Measurements from ENCODE around the gene KIAA0408. TPM values are rescaled to one million over a fixed set of nuclear protein-coding genes. Genes with fewer than 3 reads are reported as not detected.

The KIAA0408 gene
- total RNA-seq, 1 experiment from 2014 or later: not detected

- no peaks in the 10 kb centered on the region for H3K27me3 ChIP-seq (ENCODE audit: insufficient read depth, low read depth)
- H2AFZ ChIP-seq: no peak overlapping the region; the same call in 1 of the 2 replicates
- H3K9me2 ChIP-seq (ENCODE audit: insufficient read depth): no peaks in the 10 kb centered on the region; the same call in 1 of the 2 replicates
- no peak overlapping the region for H3K4me3 ChIP-seq
- CTCF ChIA-PET: no interaction called here
- no peak overlapping the region for H3K27ac ChIP-seq
- no peaks in the 10 kb centered on the region for H3K9me3 ChIP-seq (ENCODE audit: insufficient read depth, low read depth)
- DNase-seq: no peak
- no peak overlapping the region for H3K4me2 ChIP-seq
- H3K36me3 ChIP-seq (ENCODE audit: low read depth): no peaks in the 10 kb centered on the region
- no TSS peak for BruUV-seq (replicated peaks)
- no peaks in the 10 kb centered on the region for H3F3A ChIP-seq (ENCODE audit: insufficient read depth, low read depth)
- intact Hi-C loops (cut with micrococcal nuclease; ENCODE audit: unreplicated experiment): no loop called here
- H4K20me1 ChIP-seq (ENCODE audit: insufficient read depth): no peaks in the 10 kb centered on the region
- POLR2A ChIA-PET (ENCODE audit: unreplicated experiment): no interaction called here
- H3K79me2 ChIP-seq (ENCODE audit: low read depth): no peaks in the 10 kb centered on the region
- H3K4me1 ChIP-seq (replicated peaks; ENCODE audit: insufficient read depth): no peaks in the 10 kb centered on the region
- TF ChIP-seq CTCF (conservative IDR thresholded peaks at IDR 0.05): no peak
- no peak for TF ChIP-seq EZH2 (IDR thresholded peaks at IDR 0.05; ENCODE audit: low read depth)
These were observed 17.3 kb downstream of the KIAA0408 start for GRCh38 chr6:127441881-127442280.

DNA sequence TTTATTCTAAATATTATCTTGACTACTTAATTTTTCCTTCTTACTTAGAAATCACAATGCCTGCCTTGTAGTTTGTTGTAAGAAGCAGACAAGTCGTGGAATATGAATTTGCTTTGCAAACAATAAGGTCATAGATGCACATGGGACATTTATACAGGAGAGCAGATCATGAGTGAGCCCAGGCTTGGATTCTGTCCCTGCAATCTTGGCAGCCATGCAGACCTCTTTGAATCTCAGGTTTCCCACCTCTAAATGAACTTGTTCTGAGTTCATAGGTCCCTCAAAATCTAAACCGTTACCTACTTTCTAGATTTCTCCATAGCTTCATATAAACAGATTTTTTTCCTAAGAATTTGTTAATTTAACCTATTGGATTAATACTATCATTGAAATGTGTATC is 19.5 kb downstream of the KIAA0408 start:
- TF ChIP-seq EZH2 (IDR thresholded peaks at IDR 0.05; ENCODE audit: low read depth): no peak
- TF ChIP-seq CTCF (conservative IDR thresholded peaks at IDR 0.05): no peak
- Histone ChIP-seq H3K9me2 (ENCODE audit: insufficient read depth) (no peaks in the 10 kb centered on the region; the same call in 1 of the 2 replicates), H3K79me2 (ENCODE audit: low read depth) (no peaks in the 10 kb centered on the region), H3K9me3 (ENCODE audit: insufficient read depth, low read depth) (no peaks in the 10 kb centered on the region), H3F3A (ENCODE audit: insufficient read depth, low read depth) (no peaks in the 10 kb centered on the region), H3K27me3 (ENCODE audit: insufficient read depth, low read depth) (no peaks in the 10 kb centered on the region), H3K4me1 (replicated peaks; ENCODE audit: insufficient read depth) (no peaks in the 10 kb centered on the region), H3K4me3 (no peak overlapping the region), H2AFZ (no peak overlapping the region), H3K36me3 (ENCODE audit: low read depth) (no peaks in the 10 kb centered on the region), H4K20me1 (ENCODE audit: insufficient read depth) (no peaks in the 10 kb centered on the region), H3K27ac (no peak overlapping the region), H3K4me2 (no peak overlapping the region)
- no peak for DNase-seq
- POLR2A ChIA-PET (ENCODE audit: unreplicated experiment): no interaction called here
- intact Hi-C loops (cut with micrococcal nuclease; ENCODE audit: unreplicated experiment): no loop called here
- BruUV-seq (replicated peaks): no TSS peak
- CTCF ChIA-PET: no interaction called here

DNA sequence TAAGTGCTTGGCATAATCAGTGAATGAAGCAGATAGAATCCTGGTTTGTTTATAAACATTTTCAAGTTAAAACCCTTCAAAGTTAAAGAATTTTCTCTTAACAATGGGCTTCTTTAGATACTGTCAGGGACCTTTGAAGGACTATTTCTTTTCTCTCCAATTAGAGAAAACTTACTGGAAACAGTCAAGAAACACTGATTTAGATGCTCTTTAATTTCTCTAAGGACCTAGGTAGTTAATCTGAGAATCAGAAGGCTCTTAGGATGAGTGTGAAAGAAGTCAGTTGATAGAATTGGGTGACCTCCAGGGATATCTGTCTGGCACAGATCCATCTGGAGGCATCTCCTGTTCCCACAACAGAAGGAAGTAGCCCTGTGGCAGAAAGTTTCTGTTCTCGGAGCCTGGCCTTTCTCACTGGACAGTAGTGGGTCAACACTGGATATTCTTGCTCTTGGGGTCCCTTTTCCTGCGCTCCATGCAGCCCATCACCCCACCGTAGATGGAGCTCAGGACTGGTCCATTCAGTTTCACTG is 22.5 kb downstream of the KIAA0408 start:
- no peak for DNase-seq
- no peak overlapping the region for H3K27ac ChIP-seq
- H3K4me3 ChIP-seq: no peak overlapping the region
- H3K4me1 ChIP-seq (replicated peaks; ENCODE audit: insufficient read depth): no peaks in the 10 kb centered on the region
- no peaks in the 10 kb centered on the region for H3K27me3 ChIP-seq (ENCODE audit: insufficient read depth, low read depth)
- H3K36me3 ChIP-seq (ENCODE audit: low read depth): no peaks in the 10 kb centered on the region
- H3K9me2 ChIP-seq (ENCODE audit: insufficient read depth): no peaks in the 10 kb centered on the region; the same call in 1 of the 2 replicates
- no peaks in the 10 kb centered on the region for H3K79me2 ChIP-seq (ENCODE audit: low read depth)
- intact Hi-C loops (cut with micrococcal nuclease; ENCODE audit: unreplicated experiment): no loop called here
- CTCF ChIA-PET: no interaction called here
- H3F3A ChIP-seq (ENCODE audit: insufficient read depth, low read depth): no peaks in the 10 kb centered on the region
- H3K9me3 ChIP-seq (ENCODE audit: insufficient read depth, low read depth): no peaks in the 10 kb centered on the region
- POLR2A ChIA-PET (ENCODE audit: unreplicated experiment): no interaction called here
- BruUV-seq (replicated peaks): no TSS peak
- no peak overlapping the region for H3K4me2 ChIP-seq
- no peaks in the 10 kb centered on the region for H4K20me1 ChIP-seq (ENCODE audit: insufficient read depth)
- TF ChIP-seq CTCF (conservative IDR thresholded peaks at IDR 0.05): no peak
- no peak for TF ChIP-seq EZH2 (IDR thresholded peaks at IDR 0.05; ENCODE audit: low read depth)
- no peak overlapping the region for H2AFZ ChIP-seq
